HepG2 (cell line): ENCODE measurements around the gene ABCC10. TPM values are rescaled to one million over a fixed set of nuclear protein-coding genes. Genes with fewer than 3 reads are reported as not detected.

Experiments
- NFE2 ChIP-seq: sonication (generic); formaldehyde crosslinking; IDR thresholded peaks from 2 replicates; pipeline ENCODE4 v1.4.0; 2020; ENCODE audit warnings: missing genetic modification reagents
- NFIB ChIP-seq: sonication (generic); formaldehyde crosslinking; IDR thresholded peaks from 2 replicates; pipeline ENCODE4 v1.9.0; 2021; ENCODE audit warnings: missing genetic modification reagents, mild to moderate bottlenecking, borderline replicate concordance
- NFRKB ChIP-seq: fragments of 450-650 bp; IDR thresholded peaks from 2 replicates; pipeline ENCODE4 v1.6.1; 2017
- RBM39 ChIP-seq: fragments of 200-400 bp; formaldehyde crosslinking; IDR thresholded peaks from one replicate; pipeline ENCODE4 v1.6.1; 2018; ENCODE audit warnings: antibody characterized with exemption, mild to moderate bottlenecking, low read depth, low read length; ENCODE audit not compliant: poor library complexity, severe bottlenecking
- RFX3 ChIP-seq: IDR thresholded peaks from 2 replicates; pipeline ENCODE4 v1.6.1; 2016; ENCODE audit warnings: missing biosample characterization, missing genetic modification reagents
- STAT5B ChIP-seq: sonication (generic); formaldehyde crosslinking; IDR thresholded peaks from 2 replicates; pipeline ENCODE4 v1.4.0; 2020; ENCODE audit warnings: missing genetic modification reagents
- TBL1XR1 ChIP-seq: fragments of 150-350 bp; IDR thresholded peaks from 2 replicates; pipeline ENCODE4 v1.6.1; 2014; ENCODE audit warnings: borderline replicate concordance, low read length; ENCODE audit not compliant: partially characterized antibody
- ZNF205 ChIP-seq: IDR thresholded peaks from 2 replicates; pipeline ENCODE4 v1.6.1; 2018; ENCODE audit warnings: missing biosample characterization, missing genetic modification reagents
- ZNF570 ChIP-seq: sonication (generic); formaldehyde crosslinking; IDR thresholded peaks from 2 replicates; pipeline ENCODE4 v1.4.0; 2020; ENCODE audit warnings: mild to moderate bottlenecking, missing genetic modification reagents, borderline replicate concordance
- ZNF75D ChIP-seq: sonication (generic); formaldehyde crosslinking; IDR thresholded peaks from 2 replicates; pipeline ENCODE4 v1.8.1; 2023; ENCODE audit warnings: missing genetic modification reagents, mild to moderate bottlenecking, borderline replicate concordance
- polyA plus RNA-seq, 8 experiments: library from polyadenylated mRNA; depleted of rRNA in 3 of 8; stranded (reverse) in 7 of 8; unstranded in 1 of 8; fragments of >200 nt; fragmentation: Illumina TruSeq in 4 of 8; extraction: Trizol in 4 of 8; gene quantifications; 2 replicates each; pipeline versions ENCODE4 v1.2.1 to v1.2.3, GENCODE V29; 2011 to 2016; ENCODE audit warnings: low read depth in 4 of 8, missing spikeins in 1 of 8, mixed read lengths in 1 of 8; ENCODE audit not compliant: insufficient read depth in 1 of 8
- total RNA-seq, 5 experiments: library from RNA; depleted of rRNA; stranded (reverse); fragments of >200 nt; fragmentation: Illumina TruSeq; extraction: Trizol; gene quantifications; 2 replicates each; pipeline ENCODE4 v1.2.3, GENCODE V29; 2016; ENCODE audit warnings: low read depth in 1 of 5
- TF ChIP-seq, protein P1 (sequence below): sonication (generic); formaldehyde crosslinking; IDR thresholded peaks from 2 replicates; pipeline ENCODE4 v1.4.0; 2020; ENCODE audit warnings: missing genetic modification reagents, mild to moderate bottlenecking, borderline replicate concordance
- TF ChIP-seq, protein P2 (sequence below): sonication (generic); formaldehyde crosslinking; IDR thresholded peaks from 2 replicates; pipeline ENCODE4 v1.8.0; 2023; ENCODE audit warnings: mild to moderate bottlenecking, missing genetic modification reagents
- TF ChIP-seq, protein P3 (sequence below): sonication (generic); formaldehyde crosslinking; IDR thresholded peaks from 2 replicates; pipeline ENCODE4 v1.4.0; 2020; ENCODE audit warnings: missing genetic modification reagents, borderline replicate concordance
- TF ChIP-seq, protein P4 (sequence below): sonication (generic); formaldehyde crosslinking; IDR thresholded peaks from 2 replicates; pipeline ENCODE4 v1.4.0; 2020; ENCODE audit warnings: missing genetic modification reagents
- TF ChIP-seq, protein P5 (sequence below): sonication (generic); formaldehyde crosslinking; conservative IDR thresholded peaks from 2 replicates; pipeline ENCODE4 v1.4.0; 2020; ENCODE audit warnings: missing genetic modification reagents

The ABCC10 gene
- total and polyA plus RNA-seq, 2 of the 13 experiments (the other 11 are each of a cell fraction or from before 2014, with no cell fraction given), result 16.0 to 24.3 TPM

DNA sequence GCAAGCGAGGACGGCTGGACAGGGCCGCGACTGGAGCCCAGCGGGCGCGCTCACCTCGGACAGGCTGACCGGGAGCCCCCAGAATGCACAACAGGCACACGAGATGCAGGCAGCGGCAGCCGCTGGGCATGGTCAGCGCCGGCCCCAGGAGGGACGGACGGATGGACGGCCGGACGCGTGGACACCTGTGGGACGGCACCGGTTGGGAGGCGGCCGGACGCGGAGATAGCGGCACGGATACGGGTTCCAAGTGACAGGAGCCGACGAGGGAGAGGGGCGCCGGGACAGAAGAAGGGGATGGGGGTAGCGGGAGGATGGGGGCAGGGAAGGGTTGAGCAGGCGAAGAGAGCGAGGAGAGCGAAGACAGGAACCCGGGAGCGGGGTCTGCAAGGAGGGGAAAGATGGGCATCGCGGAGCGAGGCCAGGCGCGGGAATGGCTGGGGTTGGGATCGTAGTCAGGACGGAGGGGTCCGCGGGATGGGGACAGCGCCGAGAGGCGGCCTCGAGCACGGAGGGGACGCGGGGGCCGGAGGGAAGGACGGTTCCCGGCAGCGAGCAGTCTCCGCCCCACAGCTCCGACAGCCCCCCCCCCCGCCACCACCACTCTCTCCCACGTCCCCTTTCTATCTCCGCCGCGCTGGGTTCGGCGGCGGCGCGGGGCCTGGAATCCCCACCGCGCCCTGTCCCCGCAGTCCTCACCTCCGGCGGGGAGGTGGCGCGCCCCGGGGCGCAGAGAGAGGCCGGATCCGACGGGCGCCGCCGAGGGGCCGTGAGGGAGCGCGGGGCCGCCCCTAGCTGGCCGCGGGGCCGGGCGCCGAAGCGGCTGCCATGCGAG lies 27.6 kb downstream of the ABCC10 start (continued):
- TF ChIP-seq RBM39 (peak; percentile 75), STAT5B (CRISPR knock-in tag) (no peak), NFIB (CRISPR knock-in tag) (no peak), TBL1XR1 (peak; percentile 25), ZNF570 (no peak), NFRKB (no peak), ZNF205 (CRISPR knock-in tag) (no peak; the same call in 1 of the 2 replicates), RFX3 (CRISPR knock-in tag) (no peak), ZNF75D (CRISPR knock-in tag) (no peak), NFE2 (CRISPR knock-in tag) (no peak)
- TF ChIP-seq, protein P1, sequence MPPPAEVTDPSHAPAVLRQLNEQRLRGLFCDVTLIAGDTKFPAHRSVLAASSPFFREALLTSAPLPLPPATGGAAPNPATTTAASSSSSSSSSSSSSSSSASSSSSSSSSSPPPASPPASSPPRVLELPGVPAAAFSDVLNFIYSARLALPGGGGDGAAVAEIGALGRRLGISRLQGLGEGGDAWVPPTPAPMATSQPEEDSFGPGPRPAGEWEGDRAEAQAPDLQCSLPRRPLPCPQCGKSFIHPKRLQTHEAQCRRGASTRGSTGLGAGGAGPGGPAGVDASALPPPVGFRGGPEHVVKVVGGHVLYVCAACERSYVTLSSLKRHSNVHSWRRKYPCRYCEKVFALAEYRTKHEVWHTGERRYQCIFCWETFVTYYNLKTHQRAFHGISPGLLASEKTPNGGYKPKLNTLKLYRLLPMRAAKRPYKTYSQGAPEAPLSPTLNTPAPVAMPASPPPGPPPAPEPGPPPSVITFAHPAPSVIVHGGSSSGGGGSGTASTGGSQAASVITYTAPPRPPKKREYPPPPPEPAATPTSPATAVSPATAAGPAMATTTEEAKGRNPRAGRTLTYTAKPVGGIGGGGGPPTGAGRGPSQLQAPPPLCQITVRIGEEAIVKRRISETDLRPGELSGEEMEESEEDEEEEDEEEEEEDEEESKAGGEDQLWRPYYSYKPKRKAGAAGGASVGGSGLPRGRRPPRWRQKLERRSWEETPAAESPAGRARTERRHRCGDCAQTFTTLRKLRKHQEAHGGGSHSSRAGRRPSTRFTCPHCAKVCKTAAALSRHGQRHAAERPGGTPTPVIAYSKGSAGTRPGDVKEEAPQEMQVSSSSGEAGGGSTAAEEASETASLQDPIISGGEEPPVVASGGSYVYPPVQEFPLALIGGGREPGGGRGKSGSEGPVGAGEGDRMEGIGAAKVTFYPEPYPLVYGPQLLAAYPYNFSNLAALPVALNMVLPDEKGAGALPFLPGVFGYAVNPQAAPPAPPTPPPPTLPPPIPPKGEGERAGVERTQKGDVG, result no peak
- TF ChIP-seq, protein P2, sequence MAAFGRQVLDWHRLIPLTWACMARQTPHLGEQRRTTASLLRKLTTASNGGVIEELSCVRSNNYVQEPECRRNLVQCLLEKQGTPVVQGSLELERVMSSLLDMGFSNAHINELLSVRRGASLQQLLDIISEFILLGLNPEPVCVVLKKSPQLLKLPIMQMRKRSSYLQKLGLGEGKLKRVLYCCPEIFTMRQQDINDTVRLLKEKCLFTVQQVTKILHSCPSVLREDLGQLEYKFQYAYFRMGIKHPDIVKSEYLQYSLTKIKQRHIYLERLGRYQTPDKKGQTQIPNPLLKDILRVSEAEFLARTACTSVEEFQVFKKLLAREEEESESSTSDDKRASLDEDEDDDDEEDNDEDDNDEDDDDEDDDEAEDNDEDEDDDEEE (CRISPR knock-in tag), result peak; percentile 91; the same call in 1 of the 2 replicates
- TF ChIP-seq, protein P3, sequence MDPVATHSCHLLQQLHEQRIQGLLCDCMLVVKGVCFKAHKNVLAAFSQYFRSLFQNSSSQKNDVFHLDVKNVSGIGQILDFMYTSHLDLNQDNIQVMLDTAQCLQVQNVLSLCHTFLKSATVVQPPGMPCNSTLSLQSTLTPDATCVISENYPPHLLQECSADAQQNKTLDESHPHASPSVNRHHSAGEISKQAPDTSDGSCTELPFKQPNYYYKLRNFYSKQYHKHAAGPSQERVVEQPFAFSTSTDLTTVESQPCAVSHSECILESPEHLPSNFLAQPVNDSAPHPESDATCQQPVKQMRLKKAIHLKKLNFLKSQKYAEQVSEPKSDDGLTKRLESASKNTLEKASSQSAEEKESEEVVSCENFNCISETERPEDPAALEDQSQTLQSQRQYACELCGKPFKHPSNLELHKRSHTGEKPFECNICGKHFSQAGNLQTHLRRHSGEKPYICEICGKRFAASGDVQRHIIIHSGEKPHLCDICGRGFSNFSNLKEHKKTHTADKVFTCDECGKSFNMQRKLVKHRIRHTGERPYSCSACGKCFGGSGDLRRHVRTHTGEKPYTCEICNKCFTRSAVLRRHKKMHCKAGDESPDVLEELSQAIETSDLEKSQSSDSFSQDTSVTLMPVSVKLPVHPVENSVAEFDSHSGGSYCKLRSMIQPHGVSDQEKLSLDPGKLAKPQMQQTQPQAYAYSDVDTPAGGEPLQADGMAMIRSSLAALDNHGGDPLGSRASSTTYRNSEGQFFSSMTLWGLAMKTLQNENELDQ, result no peak; the same call in 1 of the 2 replicates
- TF ChIP-seq, protein P4, sequence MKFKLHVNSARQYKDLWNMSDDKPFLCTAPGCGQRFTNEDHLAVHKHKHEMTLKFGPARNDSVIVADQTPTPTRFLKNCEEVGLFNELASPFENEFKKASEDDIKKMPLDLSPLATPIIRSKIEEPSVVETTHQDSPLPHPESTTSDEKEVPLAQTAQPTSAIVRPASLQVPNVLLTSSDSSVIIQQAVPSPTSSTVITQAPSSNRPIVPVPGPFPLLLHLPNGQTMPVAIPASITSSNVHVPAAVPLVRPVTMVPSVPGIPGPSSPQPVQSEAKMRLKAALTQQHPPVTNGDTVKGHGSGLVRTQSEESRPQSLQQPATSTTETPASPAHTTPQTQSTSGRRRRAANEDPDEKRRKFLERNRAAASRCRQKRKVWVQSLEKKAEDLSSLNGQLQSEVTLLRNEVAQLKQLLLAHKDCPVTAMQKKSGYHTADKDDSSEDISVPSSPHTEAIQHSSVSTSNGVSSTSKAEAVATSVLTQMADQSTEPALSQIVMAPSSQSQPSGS, result no peak
- TF ChIP-seq, protein P5, sequence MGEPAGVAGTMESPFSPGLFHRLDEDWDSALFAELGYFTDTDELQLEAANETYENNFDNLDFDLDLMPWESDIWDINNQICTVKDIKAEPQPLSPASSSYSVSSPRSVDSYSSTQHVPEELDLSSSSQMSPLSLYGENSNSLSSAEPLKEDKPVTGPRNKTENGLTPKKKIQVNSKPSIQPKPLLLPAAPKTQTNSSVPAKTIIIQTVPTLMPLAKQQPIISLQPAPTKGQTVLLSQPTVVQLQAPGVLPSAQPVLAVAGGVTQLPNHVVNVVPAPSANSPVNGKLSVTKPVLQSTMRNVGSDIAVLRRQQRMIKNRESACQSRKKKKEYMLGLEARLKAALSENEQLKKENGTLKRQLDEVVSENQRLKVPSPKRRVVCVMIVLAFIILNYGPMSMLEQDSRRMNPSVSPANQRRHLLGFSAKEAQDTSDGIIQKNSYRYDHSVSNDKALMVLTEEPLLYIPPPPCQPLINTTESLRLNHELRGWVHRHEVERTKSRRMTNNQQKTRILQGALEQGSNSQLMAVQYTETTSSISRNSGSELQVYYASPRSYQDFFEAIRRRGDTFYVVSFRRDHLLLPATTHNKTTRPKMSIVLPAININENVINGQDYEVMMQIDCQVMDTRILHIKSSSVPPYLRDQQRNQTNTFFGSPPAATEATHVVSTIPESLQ (CRISPR knock-in tag), result 0 out of 2 replicates have a peak, but pooled peaks have one; percentile 74
